ENCODE results near the gene OTUB1. TPM values are rescaled to one million over a fixed set of nuclear protein-coding genes. Genes with fewer than 3 reads are reported as not detected.
"Not testable (repeated sequence)": the region's sequence is repeated elsewhere in the genome, so short reads cannot be mapped to it uniquely, and the experiment has no call there.

OTUB1 gene
- total RNA-seq, 1 experiment from 2014 or later = 80.3 TPM

DNA sequence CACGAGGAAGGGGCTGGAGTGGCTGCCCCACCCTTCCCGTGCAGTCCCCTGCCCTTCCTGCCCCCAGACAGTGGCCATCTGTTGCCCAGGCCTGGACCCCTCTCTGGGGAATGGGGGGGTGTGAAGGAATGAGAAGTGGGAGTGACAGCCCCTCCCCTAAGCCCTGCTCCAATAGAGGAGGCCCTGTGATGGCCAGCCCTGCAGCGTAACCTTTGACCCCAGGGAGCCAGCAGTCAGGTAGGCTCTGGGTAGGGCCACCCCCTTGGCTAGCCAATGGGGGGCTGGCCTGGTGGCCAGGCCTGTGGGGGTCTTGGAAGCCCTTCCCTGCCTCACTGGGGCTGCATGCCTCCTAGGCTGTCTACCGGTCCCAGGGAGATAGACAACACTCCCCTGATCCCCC, 56.1 kb downstream of the OTUB1 start:
- no peak for DNase-seq (ENCODE audit: low read depth)

DNA sequence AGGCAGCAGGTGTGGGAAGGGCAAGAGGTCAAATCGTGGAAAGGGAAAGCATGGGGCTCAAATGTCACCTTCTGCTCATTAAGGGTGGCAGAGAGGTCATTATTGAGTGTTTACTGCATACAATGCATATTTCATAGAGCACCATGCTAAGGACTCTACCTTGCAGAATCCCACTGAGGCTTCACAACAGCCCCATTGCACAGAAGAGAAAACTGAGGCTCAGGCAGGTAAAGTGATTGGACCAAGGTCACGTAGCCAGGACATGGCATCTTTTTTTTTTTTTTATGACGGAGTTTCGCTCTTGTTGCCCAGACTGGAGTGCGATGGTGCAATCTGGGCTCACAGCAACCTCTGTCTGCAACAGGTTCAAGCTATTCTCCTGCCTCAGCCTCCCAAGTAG, 57.3 kb downstream of the OTUB1 start:
- DNase-seq (ENCODE audit: low read depth) = no peak

DNA sequence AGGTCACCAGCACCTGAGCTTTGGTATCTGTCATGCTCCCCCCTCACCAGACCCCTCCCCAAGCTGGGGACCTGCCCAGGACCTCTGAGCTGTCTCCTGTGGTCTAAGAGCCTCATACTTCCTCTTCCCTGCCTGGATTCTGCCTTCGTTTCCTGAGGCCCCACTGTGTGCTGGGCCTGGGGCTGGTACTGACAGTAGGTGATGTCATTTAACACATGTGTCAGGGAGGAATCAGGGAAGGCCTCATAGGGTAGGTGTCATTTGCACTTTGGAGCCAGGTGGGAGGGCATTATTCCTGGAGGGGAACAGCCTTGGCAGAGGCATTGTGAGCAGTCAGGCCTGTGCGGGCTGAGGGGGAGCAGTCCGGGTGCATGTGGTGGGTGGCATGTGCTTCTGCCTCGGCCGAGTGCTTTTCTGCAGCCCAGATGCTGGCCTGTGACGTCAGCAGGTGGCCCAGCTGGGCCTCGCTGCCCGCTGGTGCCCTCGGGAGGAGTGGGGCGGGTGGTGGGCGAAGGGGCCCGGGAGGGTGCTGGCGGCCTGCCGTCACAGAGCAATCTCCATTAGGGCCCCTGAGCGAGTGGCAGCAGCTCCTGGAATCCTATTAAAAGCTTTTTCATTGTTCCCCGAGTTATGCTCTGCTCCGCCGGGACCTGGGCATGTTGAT, 58.6 kb downstream of the OTUB1 start:
- no peak for DNase-seq (ENCODE audit: low read depth)

DNA sequence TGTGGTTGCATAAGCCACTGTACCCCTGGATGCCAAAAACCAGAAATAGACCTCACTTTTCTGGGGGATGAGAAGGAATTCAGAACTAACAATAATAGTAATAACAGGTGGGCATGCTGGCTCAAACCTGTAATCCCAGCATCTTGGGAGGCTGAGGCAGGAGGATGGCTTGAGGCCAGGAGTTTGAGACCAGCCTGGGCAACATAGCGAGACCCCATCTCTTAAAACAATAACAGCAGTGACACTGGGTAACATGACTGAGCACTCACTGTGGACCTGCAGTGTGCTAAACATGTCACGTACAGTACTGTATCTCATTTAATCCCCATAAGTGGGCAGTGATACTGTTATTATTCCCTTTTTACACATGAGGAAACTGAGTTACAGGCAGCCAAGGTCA, 59.5 kb downstream of the OTUB1 start:
- no peak for DNase-seq (ENCODE audit: low read depth)

DNA sequence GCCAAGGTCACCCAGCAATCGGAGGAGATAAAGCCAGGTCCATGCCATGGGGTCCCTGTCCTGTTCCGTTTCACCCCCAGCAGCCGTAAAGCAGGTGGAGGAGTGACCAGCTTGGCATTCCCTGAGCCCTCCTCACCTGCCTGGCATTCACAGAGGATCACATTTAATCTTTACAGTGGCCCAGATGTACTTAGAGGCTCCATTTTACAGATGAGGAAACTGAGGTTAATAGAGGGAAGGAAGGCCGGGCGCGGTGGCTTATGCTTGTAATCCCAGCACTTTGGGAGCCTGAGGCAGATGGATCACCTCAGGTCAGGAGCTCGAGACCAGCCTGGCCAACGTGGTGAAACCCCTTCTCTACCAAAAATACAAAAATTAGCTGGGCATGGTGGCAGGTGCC, 61.1 kb downstream of the OTUB1 start:
- not testable (repeated sequence) for DNase-seq (ENCODE audit: low read depth)

Other genes with a start within 250 kb of the OTUB1 start
- gene ZFTA, start 217.7 kb upstream of the OTUB1 start, total RNA-seq (2014; rRNA removed; shearing (Covaris generic)) = 6.0 and 8.0 TPM in 2 replicates
- gene SPINDOC, start 173.0 kb upstream of the OTUB1 start, total RNA-seq (2014; rRNA removed; shearing (Covaris generic)) = 12.1 and 16.3 TPM in 2 replicates
- 7.5 and 9.0 TPM in 2 replicates for gene MARK2, start 147.3 kb upstream of the OTUB1 start, total RNA-seq (2014; rRNA removed; shearing (Covaris generic))
- 0.96 and 2.1 TPM in 2 replicates for gene RCOR2, start 69.3 kb upstream of the OTUB1 start, total RNA-seq (2014; rRNA removed; shearing (Covaris generic))
- gene NAA40, start 47.4 kb upstream of the OTUB1 start, total RNA-seq (2014; rRNA removed; shearing (Covaris generic)) = 10.8 TPM in 2 replicates
- gene COX8A, start 11.8 kb upstream of the OTUB1 start, total RNA-seq (2014; rRNA removed; shearing (Covaris generic)) = 1,061 and 1,166 TPM in 2 replicates
- under 0.01 TPM in 2 replicates for gene FLRT1, start 49.5 kb downstream of the OTUB1 start, total RNA-seq (2014; rRNA removed; shearing (Covaris generic))
- gene MACROD1, start 179.7 kb downstream of the OTUB1 start, total RNA-seq (2014; rRNA removed; shearing (Covaris generic)) = 36.7 and 43.3 TPM in 2 replicates
- 306 and 321 TPM in 2 replicates for gene STIP1, start 199.7 kb downstream of the OTUB1 start, total RNA-seq (2014; rRNA removed; shearing (Covaris generic))
- 25.9 and 29.1 TPM in 2 replicates for gene FERMT3, start 220.3 kb downstream of the OTUB1 start, total RNA-seq (2014; rRNA removed; shearing (Covaris generic))
- gene TRPT1, start 239.7 kb downstream of the OTUB1 start, total RNA-seq (2014; rRNA removed; shearing (Covaris generic)) = 67.2 and 79.8 TPM in 2 replicates
- 59.7 and 90.2 TPM in 2 replicates for gene NUDT22, start 239.8 kb downstream of the OTUB1 start, total RNA-seq (2014; rRNA removed; shearing (Covaris generic))
- 17.2 and 23.7 TPM in 2 replicates for gene DNAJC4, start 244.1 kb downstream of the OTUB1 start, total RNA-seq (2014; rRNA removed; shearing (Covaris generic))
- gene VEGFB, start 248.1 kb downstream of the OTUB1 start, total RNA-seq (2014; rRNA removed; shearing (Covaris generic)) = 45.7 and 51.3 TPM in 2 replicates